ENCODE results near the gene TAPBPL.
"Not testable (repeated sequence)": the region's sequence is repeated elsewhere in the genome, so short reads cannot be mapped to it uniquely, and the experiment has no call there.

The TAPBPL gene

DNA sequence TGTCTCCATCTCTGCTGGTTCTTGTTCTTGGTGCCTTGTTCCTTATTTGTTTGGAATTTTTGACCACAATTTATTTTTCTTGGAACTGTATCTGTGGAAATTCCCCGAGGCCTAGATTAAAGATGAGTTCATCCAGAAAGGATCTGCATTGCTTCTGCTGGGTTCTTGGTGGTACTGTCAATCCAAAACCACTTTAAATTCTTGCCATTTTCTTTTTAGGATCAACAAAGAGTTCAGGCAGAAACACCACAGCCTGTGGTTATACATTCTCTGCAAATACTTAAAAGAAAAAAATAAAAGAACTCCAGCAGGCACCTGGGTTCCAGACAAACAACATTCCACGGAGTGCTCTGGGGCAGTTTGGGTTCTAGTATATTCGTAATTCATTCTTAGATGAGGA is 24.6 kb downstream of the TAPBPL start:
- Histone ChIP-seq H3K27me3 (ENCODE audit: insufficient read depth, low read length) (no peaks in the 10 kb centered on the region; the same call in 1 of the 2 replicates), H3K36me3 (ENCODE audit: insufficient read depth, low read length) (no peaks in the 10 kb centered on the region), H3K9ac (ENCODE audit: low read depth, low read length) (no peak overlapping the region), H3K4me1 (ENCODE audit: insufficient read depth, low read length) (no peaks in the 10 kb centered on the region), H3K27ac (ENCODE audit: low read depth, low read length) (no peak overlapping the region), H3K4me3 (ENCODE audit: low read length) (no peak overlapping the region), H3K9me3 (ENCODE audit: insufficient read depth, low read depth, low read length) (peaks cover 6% of the 10 kb centered on the region; the same call in 1 of the 2 replicates)
- WGBS, result 93% methylated on average over 3 of the region's 3 CpGs

- WGBS, result 94% methylated on average over 37 of the region's 37 CpGs
- not testable (repeated sequence) for H3K27me3 ChIP-seq (ENCODE audit: insufficient read depth, low read length); H3K36me3 ChIP-seq (ENCODE audit: insufficient read depth, low read length); H3K9ac ChIP-seq (ENCODE audit: low read depth, low read length); H3K4me3 ChIP-seq (ENCODE audit: low read length); H3K9me3 ChIP-seq (ENCODE audit: insufficient read depth, low read depth, low read length); H3K4me1 ChIP-seq (ENCODE audit: insufficient read depth, low read length); H3K27ac ChIP-seq (ENCODE audit: low read depth, low read length)
These were observed 25.9 kb downstream of the TAPBPL start for GRCh38 chr12:6477601-6478377.

DNA sequence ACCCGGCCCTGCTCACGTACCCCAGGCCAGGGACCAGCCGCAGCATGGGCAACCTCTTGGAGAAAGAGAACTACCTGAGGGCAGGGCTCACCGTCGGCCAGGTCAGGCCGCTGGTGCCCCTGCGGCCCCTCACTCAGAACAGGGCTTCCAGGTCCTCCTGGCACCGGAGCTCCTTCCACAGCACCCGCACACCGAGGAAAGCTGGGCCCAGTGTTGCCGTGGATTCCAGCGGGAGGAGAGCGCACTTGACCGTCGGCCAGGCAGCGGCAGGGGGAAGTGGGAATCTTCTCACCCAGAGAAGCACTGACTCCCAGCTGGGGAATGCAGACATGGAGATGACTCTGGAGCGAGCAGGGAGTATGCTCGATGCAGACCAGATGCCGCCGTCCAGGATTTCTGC is 26.6 kb downstream of the TAPBPL start:
- Histone ChIP-seq H3K36me3 (ENCODE audit: insufficient read depth, low read length) (no peaks in the 10 kb centered on the region), H3K4me1 (ENCODE audit: insufficient read depth, low read length) (no peaks in the 10 kb centered on the region), H3K4me3 (ENCODE audit: low read length) (no peak overlapping the region), H3K27ac (ENCODE audit: low read depth, low read length) (no peak overlapping the region), H3K9me3 (ENCODE audit: insufficient read depth, low read depth, low read length) (peaks cover 6% of the 10 kb centered on the region; the same call in 1 of the 2 replicates), H3K9ac (ENCODE audit: low read depth, low read length) (no peak overlapping the region), H3K27me3 (ENCODE audit: insufficient read depth, low read length) (no peaks in the 10 kb centered on the region; the same call in 1 of the 2 replicates)
- WGBS, result 92% methylated on average over 20 of the region's 20 CpGs

GRCh38 chr12:6488240-6488639 is 36.4 kb downstream of the TAPBPL start:
- Histone ChIP-seq H3K4me3 (ENCODE audit: low read length) (no peak overlapping the region), H3K9me3 (ENCODE audit: insufficient read depth, low read depth, low read length) (no peaks in the 10 kb centered on the region), H3K9ac (ENCODE audit: low read depth, low read length) (no peak overlapping the region), H3K36me3 (ENCODE audit: insufficient read depth, low read length) (peaks cover 10% of the 10 kb centered on the region), H3K4me1 (ENCODE audit: insufficient read depth, low read length) (no peaks in the 10 kb centered on the region; the same call in 1 of the 2 replicates), H3K27ac (ENCODE audit: low read depth, low read length) (no peak overlapping the region), H3K27me3 (ENCODE audit: insufficient read depth, low read length) (no peaks in the 10 kb centered on the region)
- WGBS, result 82% methylated on average over 1 of the region's 1 CpG

- no peak overlapping the region for H3K9ac ChIP-seq (ENCODE audit: low read depth, low read length)
- peaks cover 10% of the 10 kb centered on the region for H3K36me3 ChIP-seq (ENCODE audit: insufficient read depth, low read length)
- no peaks in the 10 kb centered on the region for H3K27me3 ChIP-seq (ENCODE audit: insufficient read depth, low read length)
- no peaks in the 10 kb centered on the region; the same call in 1 of the 2 replicates for H3K4me1 ChIP-seq (ENCODE audit: insufficient read depth, low read length)
- WGBS, result 84% methylated on average over 4 of the region's 4 CpGs
- H3K4me3 ChIP-seq (ENCODE audit: low read length), result no peak overlapping the region
- H3K9me3 ChIP-seq (ENCODE audit: insufficient read depth, low read depth, low read length), result no peaks in the 10 kb centered on the region
- no peak overlapping the region for H3K27ac ChIP-seq (ENCODE audit: low read depth, low read length)
These were observed 37.6 kb downstream of the TAPBPL start for GRCh38 chr12:6489449-6489848.

- not testable (repeated sequence) for H3K27me3 ChIP-seq (ENCODE audit: insufficient read depth, low read length); H3K27ac ChIP-seq (ENCODE audit: low read depth, low read length); H3K4me1 ChIP-seq (ENCODE audit: insufficient read depth, low read length); H3K9me3 ChIP-seq (ENCODE audit: insufficient read depth, low read depth, low read length); H3K9ac ChIP-seq (ENCODE audit: low read depth, low read length); H3K4me3 ChIP-seq (ENCODE audit: low read length)
- H3K36me3 ChIP-seq (ENCODE audit: insufficient read depth, low read length), result peaks cover 18% of the 10 kb centered on the region
- WGBS, result no CpG with 5 or more reads among the region's 1 CpG
These were observed 38.8 kb downstream of the TAPBPL start for GRCh38 chr12:6490673-6491072.

DNA sequence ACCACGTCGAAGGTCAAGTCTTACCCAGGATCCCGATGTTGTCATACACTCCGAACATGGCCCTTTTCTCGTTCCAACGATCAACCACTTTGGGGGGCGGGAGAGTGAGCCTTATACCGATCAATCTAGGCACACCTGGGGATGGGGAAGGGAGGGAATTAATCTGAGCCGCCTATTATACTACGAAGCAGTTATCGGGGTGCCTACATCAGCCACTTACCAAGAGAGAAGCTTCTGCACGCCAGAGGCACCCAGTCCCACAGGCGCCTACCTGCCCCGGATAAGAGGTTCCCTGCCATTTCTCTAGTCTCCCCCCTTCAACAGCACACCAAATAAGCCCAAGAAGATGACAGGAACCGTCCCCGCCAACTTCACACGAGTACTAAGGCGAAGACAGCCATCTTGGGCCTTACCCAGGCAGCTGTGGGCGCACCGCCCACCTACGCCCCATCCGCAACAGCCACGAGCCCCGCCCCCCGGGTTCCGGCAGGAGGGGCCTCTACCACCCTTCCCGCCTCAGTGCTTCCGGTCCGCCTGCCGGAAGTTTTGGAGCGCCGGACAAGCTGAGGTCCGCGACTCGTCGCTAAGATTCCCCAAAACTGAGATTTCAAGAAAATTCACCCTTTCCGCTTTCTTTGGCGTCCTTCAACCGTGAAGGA is 41.1 kb downstream of the TAPBPL start, which contains the start of gene MRPL51:
Gene MRPL51, minus strand, starts transcription at position 425 of the 659 bp plus-strand sequence. Its CDS starts 126 bp downstream, at position 299.
- no peaks in the 10 kb centered on the region for H3K9me3 ChIP-seq (ENCODE audit: insufficient read depth, low read depth, low read length)
- no peaks in the 10 kb centered on the region for H3K27me3 ChIP-seq (ENCODE audit: insufficient read depth, low read length)
- peaks cover 39% of the 10 kb centered on the region for H3K36me3 ChIP-seq (ENCODE audit: insufficient read depth, low read length)
- H3K9ac ChIP-seq (ENCODE audit: low read depth, low read length), result peak within 1 kb of the TSS; percentile 96
- peak within 1 kb of the TSS; percentile 97 for H3K4me3 ChIP-seq (ENCODE audit: low read length)
- H3K27ac ChIP-seq (ENCODE audit: low read depth, low read length), result peak within 1 kb of the TSS; percentile 98
- WGBS, result 1% methylated on average over 38 of the region's 39 CpGs
- H3K4me1 ChIP-seq (ENCODE audit: insufficient read depth, low read length), result peaks cover 7% of the 10 kb centered on the region

- under 1% methylated on average over 48 of the region's 49 CpGs for WGBS
- Histone ChIP-seq H3K4me1 (ENCODE audit: insufficient read depth, low read length) (peaks cover 7% of the 10 kb centered on the region), H3K27me3 (ENCODE audit: insufficient read depth, low read length) (no peaks in the 10 kb centered on the region), H3K36me3 (ENCODE audit: insufficient read depth, low read length) (peaks cover 45% of the 10 kb centered on the region), H3K9me3 (ENCODE audit: insufficient read depth, low read depth, low read length) (no peaks in the 10 kb centered on the region), H3K9ac (ENCODE audit: low read depth, low read length) (peak within 1 kb of the TSS; percentile 96), H3K27ac (ENCODE audit: low read depth, low read length) (peak within 1 kb of the TSS; percentile 98), H3K4me3 (ENCODE audit: low read length) (peak within 1 kb of the TSS; percentile 97)
These were observed 41.8 kb downstream of the TAPBPL start, which contains the start of gene NCAPD2 for GRCh38 chr12:6493497-6494257. NCAPD2 (plus strand) TSS chr12:6494102; CDS start chr12:6495099, 997 bp downstream.

GRCh38 chr12:6494258-6494743 is 42.5 kb downstream of the TAPBPL start:
- no peaks in the 10 kb centered on the region for H3K9me3 ChIP-seq (ENCODE audit: insufficient read depth, low read depth, low read length)
- peaks cover 51% of the 10 kb centered on the region for H3K36me3 ChIP-seq (ENCODE audit: insufficient read depth, low read length)
- H3K27ac ChIP-seq (ENCODE audit: low read depth, low read length), result peak overlapping the region; percentile 98
- H3K4me1 ChIP-seq (ENCODE audit: insufficient read depth, low read length), result peaks cover 7% of the 10 kb centered on the region
- 4% methylated on average over 11 of the region's 14 CpGs for WGBS
- H3K27me3 ChIP-seq (ENCODE audit: insufficient read depth, low read length), result no peaks in the 10 kb centered on the region
- H3K4me3 ChIP-seq (ENCODE audit: low read length), result peak overlapping the region; percentile 97
- peak overlapping the region; percentile 86 for H3K9ac ChIP-seq (ENCODE audit: low read depth, low read length)

GRCh38 chr12:6494968-6495367 is 43.1 kb downstream of the TAPBPL start:
- peaks cover 7% of the 10 kb centered on the region for H3K4me1 ChIP-seq (ENCODE audit: insufficient read depth, low read length)
- H3K9ac ChIP-seq (ENCODE audit: low read depth, low read length), result peak overlapping the region; percentile 86; the same call in 1 of the 2 replicates
- peaks cover 57% of the 10 kb centered on the region for H3K36me3 ChIP-seq (ENCODE audit: insufficient read depth, low read length)
- H3K27me3 ChIP-seq (ENCODE audit: insufficient read depth, low read length), result no peaks in the 10 kb centered on the region
- no peaks in the 10 kb centered on the region for H3K9me3 ChIP-seq (ENCODE audit: insufficient read depth, low read depth, low read length)
- WGBS, result 81% methylated on average over 1 of the region's 1 CpG
- peak overlapping the region; percentile 97 for H3K4me3 ChIP-seq (ENCODE audit: low read length)
- no peak overlapping the region for H3K27ac ChIP-seq (ENCODE audit: low read depth, low read length)
